SK-MEL-5 (cell line): ENCODE data around the gene ADK. TPM values are rescaled to one million over a fixed set of nuclear protein-coding genes. Genes with fewer than 3 reads are reported as not detected.
"Not testable (repeated sequence)": the region's sequence is repeated elsewhere in the genome, so short reads cannot be mapped to it uniquely, and the experiment has no call there.

Source experiments
- DNase-seq: peaks from one replicate; pipeline ENCODE4 v3.0.0-alpha.2; 2016; ENCODE audit warnings: low read depth, low spot score
- in situ Hi-C: cut with HindIII; loops from 2 replicates; pipeline ENCODE4 v1.10.0; 2016; ENCODE audit warnings: low sequenced_read_pairs, high pct_unique_total_duplicates, low pct_unique_long_range_greater_than_20kb
- total RNA-seq: library from RNA; depleted of rRNA; stranded (reverse); fragments of >200 nt; shearing (Covaris generic); gene quantifications from 2 replicates; pipeline ENCODE4 v1.2.3, GENCODE V29; 2014

The ADK gene
- total RNA-seq, 1 experiment from 2014 or later, result 21.8 TPM

DNA sequence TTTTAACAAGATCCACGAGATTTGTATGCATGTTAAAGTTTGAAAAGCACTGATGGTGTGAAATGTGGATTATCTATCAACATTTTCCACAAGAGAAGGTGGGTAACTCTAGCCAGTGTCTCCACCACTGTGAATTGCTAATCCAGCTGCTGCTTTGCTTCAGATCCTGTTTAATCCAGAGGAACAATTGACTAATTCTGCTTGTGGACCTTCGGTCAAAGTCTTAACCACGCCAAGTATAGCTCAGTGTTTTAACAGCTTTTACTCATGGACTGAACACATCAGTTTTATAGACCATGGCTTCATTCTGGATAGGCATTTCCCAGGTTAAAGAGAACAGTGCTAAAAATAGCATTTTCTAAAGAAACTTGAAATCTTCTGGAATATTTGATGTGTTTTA lies 23.5 kb downstream of the ADK start:
- in situ Hi-C loops, result no loop called here
- DNase-seq, result no peak

DNA sequence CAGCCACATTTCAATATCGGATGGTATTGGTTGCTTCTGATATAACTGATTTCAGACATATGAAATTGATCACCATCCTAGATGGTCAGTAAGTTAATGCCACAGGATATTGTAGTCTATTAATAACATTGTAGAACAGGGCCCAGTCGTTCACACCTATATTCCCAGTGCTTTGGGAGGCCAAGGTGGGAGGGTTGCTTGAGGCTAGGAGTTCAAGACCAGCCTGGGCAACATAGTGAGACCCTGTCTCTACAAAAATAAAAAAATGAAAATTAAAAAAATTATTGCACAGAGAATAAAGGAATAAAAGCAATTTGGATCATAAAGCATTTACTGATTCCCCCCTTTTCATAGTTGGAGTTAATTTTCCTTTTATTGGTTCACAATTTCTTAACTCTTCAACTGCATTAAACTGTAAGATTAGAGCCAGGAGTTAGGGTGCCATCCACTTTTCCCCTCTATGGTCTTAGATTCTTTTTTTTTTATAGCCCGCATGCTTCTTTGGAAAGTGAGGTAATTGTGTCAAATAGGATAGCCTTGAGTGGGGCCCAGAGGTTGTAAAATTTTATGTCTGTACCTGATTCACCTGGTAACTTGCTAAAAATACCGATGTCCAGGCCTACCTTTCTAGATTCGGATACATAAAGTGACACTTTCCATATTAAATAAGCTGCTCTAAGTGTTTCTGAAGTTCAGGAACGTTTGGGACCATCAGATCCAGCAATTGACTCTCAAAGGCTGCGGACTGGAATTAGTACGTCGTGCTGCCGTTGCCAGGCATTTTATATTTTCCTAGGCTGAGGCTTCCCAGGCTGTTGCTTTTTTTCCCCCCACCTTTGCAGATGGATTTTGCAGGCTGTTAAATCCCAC lies 24.7 kb downstream of the ADK start:
- in situ Hi-C loops, result no loop called here
- no peak for DNase-seq

DNA sequence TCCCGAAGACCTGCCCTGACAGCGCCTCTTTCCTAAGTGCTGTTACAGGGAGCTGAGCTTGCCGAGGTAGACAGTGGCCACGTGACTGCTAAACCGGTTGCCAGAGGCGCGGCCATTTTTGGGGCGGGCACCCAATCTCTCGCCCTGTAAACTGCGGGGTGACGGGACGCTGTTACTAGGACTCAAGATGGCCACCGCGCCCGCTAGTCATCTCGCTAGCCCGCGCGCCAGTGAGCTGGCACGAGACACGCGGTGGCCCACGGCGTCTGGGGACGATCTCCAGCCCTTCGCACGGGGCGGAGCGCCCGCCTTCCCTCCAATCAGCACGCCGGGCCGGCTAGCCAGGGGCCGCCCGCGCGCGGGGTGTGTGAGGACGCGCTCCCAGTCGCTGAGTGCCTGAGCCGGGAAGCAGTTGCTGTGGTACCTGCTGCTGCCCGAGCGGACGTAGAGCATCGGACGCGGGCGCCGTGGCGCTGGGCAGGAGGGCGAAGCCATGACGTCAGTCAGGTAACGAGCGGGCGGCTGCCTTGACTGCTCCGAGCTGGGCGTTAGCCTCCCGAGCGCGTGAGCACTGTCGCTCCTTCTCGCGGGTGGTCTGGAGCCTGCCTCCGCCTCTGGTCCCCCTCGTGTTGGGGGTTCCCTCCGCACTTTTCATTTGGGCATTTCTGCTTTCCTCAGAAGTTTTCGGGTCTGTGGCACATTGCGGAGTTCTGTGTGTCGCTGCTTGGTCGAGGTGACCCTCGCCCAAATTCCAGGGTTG lies 25.5 kb downstream of the ADK start:
- in situ Hi-C loops, result no loop called here
- peak; percentile 89 for DNase-seq

DNA sequence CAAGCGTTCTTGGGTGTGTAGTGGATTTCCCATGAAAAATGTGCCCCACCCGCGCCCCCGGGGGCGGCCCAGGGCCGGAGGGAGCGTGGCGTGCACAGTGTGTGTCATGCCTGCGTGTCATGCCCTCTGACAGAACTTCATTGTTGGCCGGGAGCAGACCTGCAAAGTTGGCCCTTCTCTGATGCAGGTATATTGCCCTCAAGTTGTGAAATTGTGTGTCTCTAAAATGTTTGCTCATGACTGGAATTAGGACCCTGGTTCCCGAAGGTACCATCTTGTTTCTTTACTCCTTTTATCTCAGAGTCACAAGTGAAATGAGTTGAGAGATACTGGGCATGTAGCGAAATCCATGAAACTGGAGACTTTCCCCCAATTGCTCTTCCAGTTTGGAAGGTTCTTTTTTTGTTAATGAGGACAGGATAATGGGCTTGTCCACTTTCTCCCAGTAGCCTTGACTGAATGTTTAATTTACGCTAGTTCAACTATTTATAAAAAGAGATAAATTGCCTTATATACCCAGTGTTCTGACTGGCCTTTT lies 26.2 kb downstream of the ADK start:
- peak; percentile 21 for DNase-seq
- in situ Hi-C loops, result no loop called here

DNA sequence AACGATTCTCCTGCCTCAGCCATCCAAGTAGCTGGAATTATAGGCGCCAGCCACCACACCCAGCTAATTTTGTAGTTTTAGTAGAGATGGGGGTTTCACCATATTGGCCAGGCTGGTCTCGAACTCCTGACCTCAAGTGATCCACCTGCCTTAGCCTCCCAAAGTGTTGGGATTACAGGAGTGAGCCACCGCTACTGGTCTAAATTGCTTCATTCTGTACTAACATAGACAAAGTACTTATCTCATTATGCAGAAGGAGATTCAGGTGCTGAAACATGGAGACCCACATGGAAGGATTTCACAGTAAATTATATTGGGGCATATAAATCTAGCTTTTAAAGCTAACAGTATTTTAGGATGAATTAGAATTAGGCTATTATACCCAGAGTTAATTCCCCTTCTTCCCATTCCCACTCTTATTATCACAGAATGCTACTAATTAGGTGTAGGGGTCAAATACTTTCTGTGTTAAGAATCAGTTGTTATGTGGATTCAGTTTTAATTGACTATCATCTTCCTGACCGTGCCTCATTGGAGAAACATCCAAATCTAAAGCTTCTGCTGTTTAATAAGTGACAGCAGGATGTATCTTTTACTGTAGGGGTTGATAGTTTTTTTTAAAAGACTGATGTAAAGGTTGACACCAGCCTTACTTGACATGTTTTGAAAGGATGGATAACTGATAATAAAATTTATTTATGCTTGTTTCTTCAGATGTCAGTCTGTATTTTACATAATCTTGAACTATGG lies 27.2 kb downstream of the ADK start:
- DNase-seq, result no peak
- in situ Hi-C loops, result no loop called here

DNA sequence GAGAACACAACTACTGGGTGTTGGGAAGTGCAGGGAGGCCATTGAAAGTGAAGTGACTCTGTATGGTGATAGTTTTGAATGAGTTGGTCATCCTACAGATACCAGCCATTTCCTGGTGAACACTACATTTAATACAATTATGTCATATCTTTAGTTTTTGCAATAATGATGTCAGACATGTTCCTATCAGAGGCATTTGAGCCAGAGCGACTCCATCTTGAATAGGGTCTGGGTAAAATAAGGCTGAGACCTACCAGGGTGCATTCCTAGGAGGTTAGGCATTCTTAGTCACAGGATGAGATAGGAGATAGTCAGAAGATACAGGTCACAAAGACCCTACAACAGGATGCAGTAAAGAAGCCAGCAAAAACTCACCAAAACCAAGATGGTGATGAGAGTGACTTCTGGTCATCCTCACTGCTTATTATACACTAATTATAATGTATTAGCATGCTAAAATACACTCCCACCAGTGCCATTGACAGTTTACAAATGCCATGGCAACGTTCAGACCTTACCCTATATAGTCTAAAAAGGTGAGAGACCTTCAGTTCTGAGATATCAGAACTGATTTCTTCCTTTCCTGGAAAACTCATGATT lies 28.2 kb downstream of the ADK start:
- in situ Hi-C loops, result no loop called here
- DNase-seq, result no peak

DNA sequence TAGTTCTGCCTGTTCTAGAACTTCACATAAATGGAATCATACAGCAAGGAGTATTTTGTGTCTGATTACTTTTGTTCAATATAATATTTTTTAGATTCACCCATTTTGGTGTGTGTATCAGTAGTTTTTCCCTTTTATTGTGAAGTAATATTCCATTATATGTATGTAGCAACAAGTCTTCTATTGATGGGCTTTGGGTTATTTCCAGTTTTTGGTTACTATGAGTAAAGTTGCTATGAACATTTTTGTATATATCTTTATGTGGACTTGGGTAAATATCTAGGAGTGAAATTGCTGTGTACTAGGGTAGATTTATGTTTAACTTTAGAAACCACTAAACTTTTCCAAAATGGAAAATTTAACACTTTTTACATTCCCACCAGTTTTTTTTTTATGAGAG lies 35.7 kb downstream of the ADK start:
- in situ Hi-C loops, result no loop called here
- no peak for DNase-seq

DNA sequence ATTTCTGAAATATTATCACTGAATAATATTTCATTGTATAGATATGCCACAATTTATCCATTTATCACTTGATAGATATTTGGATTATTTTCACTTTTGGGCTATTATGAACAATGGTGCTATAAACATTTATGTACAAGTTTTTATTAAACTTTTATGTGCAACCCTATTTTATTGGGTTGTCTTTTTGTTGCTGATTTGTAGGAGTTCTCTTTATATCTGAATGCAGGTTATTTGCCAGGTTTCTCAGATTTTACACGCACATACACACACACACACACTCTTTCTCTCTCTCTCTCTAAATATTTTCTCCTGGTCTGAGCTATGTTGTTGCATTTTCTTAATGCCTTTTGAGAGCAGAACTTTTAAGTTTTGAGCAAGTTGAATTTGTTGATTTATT lies 36.2 kb downstream of the ADK start:
- DNase-seq, result no peak
- in situ Hi-C loops, result no loop called here

DNA sequence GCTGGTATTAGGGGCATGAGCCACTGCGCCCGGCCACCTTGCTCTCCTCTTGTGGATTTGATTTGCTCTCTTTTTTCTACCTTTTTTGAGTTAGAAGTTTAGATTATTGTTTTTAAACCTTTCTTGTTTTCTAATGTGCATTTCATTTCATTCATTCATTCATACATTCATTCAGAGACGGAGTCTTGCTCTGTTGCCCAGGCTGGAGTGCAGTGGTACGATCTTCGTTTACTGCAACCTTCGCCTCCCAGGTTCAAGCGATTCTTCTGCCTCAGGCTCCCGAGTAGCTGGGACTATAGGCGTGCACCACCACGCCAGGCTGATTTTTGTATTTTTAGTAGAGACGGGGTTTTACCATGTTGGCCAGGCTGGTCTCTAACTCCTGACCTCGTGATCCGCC lies 37.6 kb downstream of the ADK start:
- DNase-seq, in situ Hi-C loops: not testable (repeated sequence)

DNA sequence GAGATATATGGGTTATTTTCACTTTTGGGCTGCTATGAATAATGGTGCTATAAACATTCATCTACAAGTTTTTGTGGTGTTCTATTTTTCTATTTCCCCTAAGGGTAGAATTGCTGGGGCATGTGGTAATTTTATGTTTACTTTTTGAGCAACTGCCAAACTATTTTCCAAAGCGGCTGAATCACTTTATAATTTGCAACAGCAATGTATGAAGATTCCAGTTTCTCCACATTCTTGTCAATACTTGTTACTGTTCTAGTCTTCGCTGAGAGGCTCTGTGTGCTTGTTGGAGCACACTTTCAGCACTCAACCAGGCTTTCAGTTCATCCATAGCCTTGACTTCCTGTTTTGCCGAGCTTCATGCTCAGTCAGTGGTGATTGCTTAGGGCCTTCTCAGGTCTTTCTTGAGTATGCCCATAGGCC lies 39.0 kb downstream of the ADK start:
- DNase-seq, result peak; percentile 68
- in situ Hi-C loops, result no loop called here

DNA sequence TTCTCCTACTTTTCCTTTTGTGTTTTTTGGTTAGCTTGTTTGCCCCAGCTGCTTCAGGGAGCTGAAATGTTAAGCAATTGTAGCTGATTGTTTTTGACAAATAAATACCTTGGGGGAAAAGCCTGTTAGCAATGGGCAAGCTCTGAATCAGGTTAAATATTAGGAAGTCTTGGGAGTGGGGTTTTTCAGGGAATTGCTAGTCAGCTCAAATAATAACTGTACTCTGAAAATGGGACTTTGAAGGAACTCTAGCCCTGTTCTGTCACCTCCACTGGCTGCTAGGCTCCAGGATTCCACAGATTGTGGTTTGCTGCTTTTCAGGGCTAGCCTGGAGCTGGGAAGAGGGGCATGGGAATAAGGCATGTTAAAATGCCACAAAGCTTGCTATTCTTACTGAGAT lies 39.5 kb downstream of the ADK start:
- DNase-seq, result peak; percentile 2
- in situ Hi-C loops, result no loop called here

DNA sequence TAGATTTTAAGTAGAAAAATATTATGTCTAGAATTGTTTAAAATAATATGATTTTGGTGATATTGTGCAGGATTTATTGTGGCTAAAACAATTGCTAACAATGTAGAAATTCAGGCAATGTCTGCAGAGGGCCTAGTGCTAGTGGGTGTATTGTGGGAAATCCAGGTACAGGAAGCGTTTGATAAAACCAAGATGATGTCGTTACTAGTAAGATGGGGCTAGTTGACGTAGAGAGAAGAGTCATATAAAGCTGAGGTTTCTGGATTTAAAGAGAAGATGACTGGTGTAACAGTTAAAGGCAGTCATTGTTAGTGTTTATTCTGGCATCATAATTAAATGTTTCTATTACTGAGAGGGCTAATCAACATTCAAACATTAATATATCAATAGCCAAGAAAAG lies 43.5 kb downstream of the ADK start:
- no peak for DNase-seq
- in situ Hi-C loops, result no loop called here

DNA sequence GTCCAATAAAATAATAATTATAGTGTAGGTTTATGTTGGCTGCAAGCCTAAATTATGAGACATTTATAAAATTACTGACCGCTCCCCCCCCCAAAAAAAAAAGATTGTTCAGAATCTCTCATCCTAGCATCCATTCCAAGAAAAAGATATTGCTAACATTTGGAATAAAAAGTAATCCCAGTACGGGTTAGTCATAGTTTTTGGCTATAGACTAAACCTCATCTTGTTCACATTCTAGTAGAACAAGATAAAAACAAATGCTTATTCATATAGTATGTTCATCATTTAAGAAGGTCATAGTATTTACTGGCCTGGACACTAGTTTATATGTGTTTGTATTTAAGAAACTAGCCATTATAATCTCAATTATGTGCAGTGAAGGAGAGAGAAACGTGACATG lies 44.0 kb downstream of the ADK start:
- no peak for DNase-seq
- in situ Hi-C loops, result no loop called here

DNA sequence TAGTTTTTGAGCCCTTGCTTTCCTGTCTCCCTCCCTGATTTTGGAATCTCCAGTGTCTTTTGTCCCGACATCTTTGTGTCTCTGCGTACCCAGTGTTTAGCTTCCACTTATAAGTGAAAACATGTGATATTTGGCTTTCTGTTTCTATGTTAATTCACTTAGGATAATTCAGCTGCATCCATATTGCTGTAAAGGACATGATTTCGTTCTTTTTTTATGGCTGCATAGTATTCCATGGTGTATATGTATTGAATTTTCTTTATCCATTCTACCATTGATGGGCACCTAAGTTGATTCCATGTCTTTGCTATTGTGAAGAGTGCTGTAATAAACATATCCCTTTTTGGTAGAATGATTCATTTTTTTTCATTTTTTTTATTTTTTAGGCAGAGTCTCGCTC lies 48.3 kb downstream of the ADK start:
- in situ Hi-C loops, result no loop called here
- DNase-seq, result no peak

DNA sequence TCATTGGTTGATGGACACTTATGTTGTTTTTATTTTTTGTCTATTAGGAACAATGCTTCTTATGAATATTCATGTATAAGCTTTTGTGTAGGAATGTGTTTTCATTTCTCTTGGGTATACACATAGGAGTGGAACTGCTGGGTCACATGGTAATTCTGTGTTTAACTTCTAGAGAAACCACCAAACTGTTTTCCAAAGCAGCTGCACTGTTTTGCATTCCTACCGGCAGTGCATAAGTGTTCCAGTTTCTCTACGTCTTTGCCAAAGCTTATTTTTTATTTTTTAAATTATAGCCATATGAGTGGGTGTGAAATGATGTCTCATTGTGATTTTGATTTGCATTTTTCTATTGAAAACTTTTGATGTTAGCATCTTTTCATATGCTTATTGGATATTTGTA lies 51.3 kb downstream of the ADK start:
- DNase-seq, result no peak
- in situ Hi-C loops, result no loop called here

DNA sequence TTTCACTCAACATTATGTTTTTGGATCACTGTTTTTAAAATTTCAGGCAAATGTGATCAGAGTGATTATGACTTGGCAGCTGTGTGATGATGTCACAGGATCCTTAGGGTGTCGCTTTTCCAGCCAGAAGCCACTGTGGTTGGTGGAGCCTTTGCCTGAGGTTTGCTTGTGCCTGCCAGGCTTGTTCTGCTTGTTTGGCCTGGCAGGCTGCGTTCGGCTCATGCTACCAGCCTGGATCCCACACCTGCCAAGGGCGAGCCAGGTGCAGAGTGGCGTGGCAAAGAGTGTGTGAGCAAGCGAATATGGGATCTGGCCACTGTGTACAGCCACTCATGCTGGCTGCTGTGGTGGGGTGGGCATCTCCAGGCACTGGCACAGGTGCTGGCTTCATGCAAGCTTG lies 55.7 kb downstream of the ADK start:
- DNase-seq, result no peak
- in situ Hi-C loops, result no loop called here

DNA sequence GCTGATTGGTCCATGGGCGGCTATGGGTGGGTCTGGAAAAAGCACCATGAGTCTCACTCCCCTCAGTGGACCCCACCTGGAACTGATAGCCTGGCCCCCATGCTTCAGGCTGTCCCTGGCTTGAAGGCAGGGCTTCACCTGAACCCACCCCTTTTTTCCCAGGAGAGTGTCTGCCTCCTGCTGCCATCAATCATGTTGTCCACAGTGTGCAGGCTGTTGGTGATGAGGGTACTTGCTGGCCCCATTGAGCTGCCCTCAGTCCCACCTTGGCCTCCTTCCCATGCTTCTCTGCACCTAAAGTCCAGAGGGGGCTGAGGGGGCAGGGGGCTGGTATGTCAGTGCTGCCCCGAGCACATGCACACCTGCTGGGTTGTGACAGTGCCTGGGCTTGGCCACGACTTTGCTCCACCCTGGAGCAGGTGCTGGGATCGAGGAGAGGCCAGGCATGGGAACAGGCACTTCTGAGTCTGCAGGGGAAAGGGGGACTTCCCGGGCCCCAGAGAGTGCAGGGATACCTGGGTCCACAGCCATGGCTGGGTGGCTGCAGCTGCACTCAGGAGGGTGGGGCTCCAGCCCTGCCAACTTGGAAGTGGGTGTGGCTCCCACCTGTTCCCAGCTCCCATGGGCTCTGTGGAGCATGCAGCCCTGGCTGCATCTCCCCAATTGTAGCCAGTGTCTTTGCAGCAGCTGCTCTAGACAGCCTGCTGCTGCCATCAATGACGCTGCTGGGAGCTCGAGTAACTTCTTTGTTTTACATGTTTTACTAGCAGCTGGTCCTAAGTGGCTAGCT lies 56.9 kb downstream of the ADK start:
- DNase-seq, result no peak
- in situ Hi-C loops, result no loop called here
